CD4-positive, alpha-beta T cell (primary cell): ENCODE results near the gene GNL3L. TPM values are rescaled to one million over a fixed set of nuclear protein-coding genes. Genes with fewer than 3 reads are reported as not detected.

Experiments
- ATAC-seq: fragments of 200-7000 bp; cut with Tn5 transposase; one replicate; pipeline ENCODE4 v1.10.0; 2022; ENCODE audit warnings: mild to moderate bottlenecking; ENCODE audit not compliant: poor library complexity
- CTCF ChIA-PET: fragments of 350-600 bp; sonication (Branson Sonifier 250); formaldehyde crosslinking; loops from one replicate; lab custom pipeline; 2021; ENCODE audit warnings: antibody characterized with exemption, inconsistent platforms; lab: Charles Lee
- POLR2A ChIA-PET: fragments of 350-600 bp; sonication (Branson Sonifier 250); formaldehyde crosslinking; loops from one replicate; lab custom pipeline; 2021; ENCODE audit warnings: antibody characterized with exemption, inconsistent platforms; lab: Charles Lee
- DNase-seq, 14 experiments: peaks; one replicate each; pipeline ENCODE4 v3.0.0-alpha.2; 2013 to 2020; ENCODE audit warnings: mixed read lengths in 2 of 14
- H3K27ac ChIP-seq, 2 donors: one replicate each; pipeline versions ENCODE4 v1.5.1 to v1.7.0; 2013; ENCODE audit warnings: low read length in 2 of 2, low read depth in 1 of 2, mild to moderate bottlenecking in 1 of 2
- H3K27me3 ChIP-seq, 2 experiments: 1 replicate in 1 of 2; 2 replicates in 1 of 2; pipeline versions ENCODE4 v1.6.1 to v1.7.0; 2013; ENCODE audit warnings: low read length in 2 of 2, control low read depth in 1 of 2, mild to moderate bottlenecking in 1 of 2, moderate library complexity in 1 of 2; ENCODE audit not compliant: insufficient read depth in 2 of 2, control insufficient read depth in 1 of 2
- H3K36me3 ChIP-seq: one replicate; pipeline ENCODE4 v1.6.1; 2013; ENCODE audit warnings: low read length, control low read depth; ENCODE audit not compliant: insufficient read depth
- H3K4me1 ChIP-seq: one replicate; pipeline ENCODE4 v1.6.1; 2013; ENCODE audit warnings: low read length, control low read depth; ENCODE audit not compliant: insufficient read depth
- H3K4me3 ChIP-seq: one replicate; pipeline ENCODE4 v1.5.1; 2013; ENCODE audit warnings: mild to moderate bottlenecking, low read length, moderate library complexity
- H3K9me3 ChIP-seq, 2 experiments: 1 replicate in 1 of 2; 2 replicates in 1 of 2; pipeline versions ENCODE4 v1.6.1 to v1.7.0; 2013; ENCODE audit warnings: low read length in 2 of 2, mild to moderate bottlenecking in 2 of 2, control low read depth in 1 of 2, moderate library complexity in 1 of 2; ENCODE audit not compliant: control insufficient read depth in 1 of 2, insufficient read depth in 1 of 2
- H3K27ac Mint-ChIP-seq: one replicate; pipeline ENCODE4 v1.8.0; 2020; ENCODE audit warnings: mixed read lengths
- H3K27me3 Mint-ChIP-seq: one replicate; pipeline ENCODE4 v1.8.0; 2021; ENCODE audit warnings: mixed read lengths
- H3K36me3 Mint-ChIP-seq: one replicate; pipeline ENCODE4 v1.8.0; 2021; ENCODE audit warnings: low read depth, mixed read lengths
- H3K4me1 Mint-ChIP-seq: one replicate; pipeline ENCODE4 v1.8.0; 2021; ENCODE audit warnings: low read depth, mixed read lengths
- H3K4me3 Mint-ChIP-seq: one replicate; pipeline ENCODE4 v1.8.0; 2020; ENCODE audit warnings: mild to moderate bottlenecking, mixed read lengths
- H3K9me3 Mint-ChIP-seq: one replicate; pipeline ENCODE4 v1.8.0; 2020; ENCODE audit warnings: mixed read lengths
- CTCF ChIP-seq: fragments of 200-600 bp; IDR thresholded peaks from one replicate; pipeline ENCODE4 v1.8.0; 2022; ENCODE audit warnings: antibody characterized with exemption, mild to moderate bottlenecking
- intact Hi-C, 2 experiments: fragments of 100-400 bp; cut with DNase I in 1 of 2; cut with micrococcal nuclease in 1 of 2; formaldehyde crosslinking; loops; one replicate each; pipeline versions ENCODE4 v1.15.1 to v1.9.0; 2023 to 2025; cut with DNase I, micrococcal nuclease
- total RNA-seq, 174 experiments: library from RNA in 2 of 174; stranded (reverse) in 2 of 174; gene quantifications; one replicate each; pipeline ENCODE4 v1.2.3 and lab custom pipeline; 2021 to 2026

The GNL3L gene
- total RNA-seq, 2 experiments from 2014 or later = 21.5 to 22.8 TPM

GRCh38 chrX:54560411-54560810, 30.4 kb downstream of the GNL3L start:
- Mint-ChIP-seq H3K4me1 (no peaks in the 10 kb centered on the region), H3K27ac (no peak overlapping the region), H3K9me3 (no peaks in the 10 kb centered on the region), H3K27me3 (no peaks in the 10 kb centered on the region), H3K4me3 (no peak overlapping the region), H3K36me3 (peaks cover 75% of the 10 kb centered on the region)
- POLR2A ChIA-PET = no interaction called here
- CTCF ChIA-PET = no interaction called here
- intact Hi-C loops = no loop called here
- Histone ChIP-seq H3K27me3 (no peaks in the 10 kb centered on the region), H3K9me3 (no peaks in the 10 kb centered on the region), H3K27ac (no peak overlapping the region), H3K4me3 (no peak overlapping the region), H3K36me3 (peaks cover 36% of the 10 kb centered on the region), H3K4me1 (no peaks in the 10 kb centered on the region)
- no peak for ATAC-seq
- DNase-seq = no peak
- no peak for TF ChIP-seq CTCF

- Histone ChIP-seq H3K36me3 (peaks cover 36% of the 10 kb centered on the region), H3K27me3 (no peaks in the 10 kb centered on the region), H3K9me3 (no peaks in the 10 kb centered on the region), H3K4me3 (no peak overlapping the region), H3K27ac (no peak overlapping the region), H3K4me1 (no peaks in the 10 kb centered on the region)
- no peak for TF ChIP-seq CTCF
- H3K9me3 Mint-ChIP-seq = no peaks in the 10 kb centered on the region
- no peaks in the 10 kb centered on the region for H3K27me3 Mint-ChIP-seq
- no peak overlapping the region for H3K4me3 Mint-ChIP-seq
- peaks cover 73% of the 10 kb centered on the region for H3K36me3 Mint-ChIP-seq
- no peak overlapping the region for H3K27ac Mint-ChIP-seq
- ChIA-PET POLR2A (no interaction called here), CTCF (no interaction called here)
- intact Hi-C loops = no loop called here
- no peaks in the 10 kb centered on the region for H3K4me1 Mint-ChIP-seq
- DNase-seq (no peak), ATAC-seq (no peak)
Observed at GRCh38 chrX:54561622-54562021, 31.6 kb downstream of the GNL3L start.

GRCh38 chrX:54564936-54565335, 34.9 kb downstream of the GNL3L start:
- DNase-seq (no peak), ATAC-seq (no peak)
- Mint-ChIP-seq H3K36me3 (peaks cover 66% of the 10 kb centered on the region), H3K4me3 (no peak overlapping the region), H3K27ac (no peak overlapping the region), H3K4me1 (no peaks in the 10 kb centered on the region), H3K27me3 (no peaks in the 10 kb centered on the region), H3K9me3 (no peaks in the 10 kb centered on the region)
- CTCF ChIA-PET = interaction anchor here (0.6 to 1.1 kb wide), 2 partner anchors 29 to 1335 kb away, joined by 3 read pairs; no protein-coding TSS in a partner anchor
- Histone ChIP-seq H3K27ac (no peak overlapping the region), H3K4me3 (no peak overlapping the region), H3K27me3 (no peaks in the 10 kb centered on the region), H3K36me3 (peaks cover 21% of the 10 kb centered on the region), H3K4me1 (no peaks in the 10 kb centered on the region), H3K9me3 (peaks cover 0 to 2% of the 10 kb centered on the region in 2 experiments)
- intact Hi-C loops = no loop called here
- POLR2A ChIA-PET = no interaction called here
- no peak for TF ChIP-seq CTCF
